Spinal cord (tissue), 10 donors: Measurements from ENCODE around the gene SNED1. TPM values are rescaled to one million over a fixed set of nuclear protein-coding genes. Genes with fewer than 3 reads are reported as not detected.
A peak's percentile ranks its signal among the peaks of the same experiment; 100 is the strongest.

ENCODE experiments used
- DNase-seq, 6 donors: peaks; one replicate each; pipeline versions ENCODE4 v3.0.0 to v3.0.0-alpha.2; 2013 to 2015; ENCODE audit warnings: low spot score in 6 of 6, low read depth in 4 of 6
- H3K27ac ChIP-seq: one replicate; pipeline ENCODE4 v1.5.1; 2013; ENCODE audit warnings: low read depth, low read length, control low read depth
- H3K27me3 ChIP-seq: one replicate; pipeline ENCODE4 v1.6.1; 2013; ENCODE audit warnings: low read length; ENCODE audit not compliant: control insufficient read depth, insufficient read depth
- H3K36me3 ChIP-seq: one replicate; pipeline ENCODE4 v1.6.1; 2013; ENCODE audit warnings: low read length; ENCODE audit not compliant: control insufficient read depth, insufficient read depth
- H3K4me1 ChIP-seq: one replicate; pipeline ENCODE4 v1.6.1; 2013; ENCODE audit warnings: low read length; ENCODE audit not compliant: control insufficient read depth, insufficient read depth
- H3K4me3 ChIP-seq: one replicate; pipeline ENCODE4 v1.5.1; 2013; ENCODE audit warnings: low read depth, low read length, control low read depth
- H3K9me3 ChIP-seq: one replicate; pipeline ENCODE4 v1.6.1; 2013; ENCODE audit warnings: low read length; ENCODE audit not compliant: control insufficient read depth, insufficient read depth
- WGBS: methylation state at CpG from one replicate; pipeline ENCODE4 v1.1.5; 2013; ENCODE audit warnings: missing lambda C conversion rate; ENCODE audit not compliant: insufficient coverage; 5-methylcytosine and 5-hydroxymethylcytosine counted together
- polyA plus RNA-seq, 2 donors: library from polyadenylated mRNA; unstranded; fragments of 120-200 nt; gene quantifications; one replicate each; pipeline ENCODE4 v1.2.1, GENCODE V29; 2013; ENCODE audit not compliant: insufficient read length in 2 of 2
- total RNA-seq, 2 donors: library from RNA; depleted of rRNA in 1 of 2; stranded (reverse); fragments of 120-200 nt in 1 of 2; fragments of >200 nt in 1 of 2; gene quantifications; one replicate each; pipeline versions ENCODE4 v1.2.3 to v1.2.4, GENCODE V29; 2013 to 2014
- donor health status: healthy.

Gene SNED1
- total and polyA plus RNA-seq, 4 donors, result 6.0 to 93.7 (median 26.7) TPM

- DNase-seq, result no peak
- 92% methylated on average over 6 of the region's 8 CpGs for WGBS
- peaks cover 13% of the 10 kb centered on the region for H3K27me3 ChIP-seq
- no peak overlapping the region for H3K27ac ChIP-seq
- H3K4me1 ChIP-seq, result no peaks in the 10 kb centered on the region
- H3K4me3 ChIP-seq, result no peak overlapping the region
- H3K36me3 ChIP-seq, result peaks cover 14% of the 10 kb centered on the region
- H3K9me3 ChIP-seq, result no peaks in the 10 kb centered on the region
These were observed 55.3 kb downstream of the SNED1 start for GRCh38 chr2:241053576-241054251.

- H3K9me3 ChIP-seq, result no peaks in the 10 kb centered on the region
- 67% methylated on average over 5 of the region's 6 CpGs for WGBS
- no peak overlapping the region for H3K27ac ChIP-seq
- H3K27me3 ChIP-seq, result peaks cover 3% of the 10 kb centered on the region
- H3K4me3 ChIP-seq, result no peak overlapping the region
- DNase-seq, result peak in 3 of 6 donors; percentile 7 to 59 (median 43)
- no peaks in the 10 kb centered on the region for H3K36me3 ChIP-seq
- peaks cover 15% of the 10 kb centered on the region for H3K4me1 ChIP-seq
These were observed 62.9 kb downstream of the SNED1 start for GRCh38 chr2:241061275-241061674.

GRCh38 chr2:241062389-241063092 lies 64.1 kb downstream of the SNED1 start:
- H3K27ac ChIP-seq, result no peak overlapping the region
- no peaks in the 10 kb centered on the region for H3K9me3 ChIP-seq
- H3K4me3 ChIP-seq, result no peak overlapping the region
- no peak for DNase-seq
- peaks cover 3% of the 10 kb centered on the region for H3K36me3 ChIP-seq
- H3K27me3 ChIP-seq, result peaks cover 3% of the 10 kb centered on the region
- H3K4me1 ChIP-seq, result peaks cover 15% of the 10 kb centered on the region
- WGBS, result 73% methylated on average over 15 of the region's 15 CpGs

- no peak for DNase-seq
- 66% methylated on average over 13 of the region's 13 CpGs for WGBS
- H3K36me3 ChIP-seq, result peaks cover 3% of the 10 kb centered on the region
These were observed 64.7 kb downstream of the SNED1 start for GRCh38 chr2:241063093-241063551.

GRCh38 chr2:241063587-241063986 lies 65.2 kb downstream of the SNED1 start:
- DNase-seq, result no peak
- H3K36me3 ChIP-seq, result peaks cover 3% of the 10 kb centered on the region
- H3K4me1 ChIP-seq, result peaks cover 15% of the 10 kb centered on the region
- H3K27me3 ChIP-seq, result peaks cover 3% of the 10 kb centered on the region
- H3K9me3 ChIP-seq, result no peaks in the 10 kb centered on the region
- WGBS, result 58% methylated on average over 6 of the region's 8 CpGs
- H3K27ac ChIP-seq, result no peak overlapping the region
- H3K4me3 ChIP-seq, result no peak overlapping the region

More at GRCh38 chr2:241063093-241063551, 64.7 kb downstream of the SNED1 start:
- Histone ChIP-seq H3K9me3 (no peaks in the 10 kb centered on the region), H3K27ac (no peak overlapping the region), H3K27me3 (peaks cover 3% of the 10 kb centered on the region), H3K4me3 (no peak overlapping the region), H3K4me1 (peaks cover 15% of the 10 kb centered on the region)

GRCh38 chr2:241064008-241064801 lies 65.8 kb downstream of the SNED1 start:
- no peak overlapping the region for H3K4me3 ChIP-seq
- H3K27ac ChIP-seq, result no peak overlapping the region
- H3K4me1 ChIP-seq, result peaks cover 15% of the 10 kb centered on the region
- peaks cover 3% of the 10 kb centered on the region for H3K27me3 ChIP-seq
- 47% methylated on average over 24 of the region's 32 CpGs for WGBS
- no peak for DNase-seq
- H3K9me3 ChIP-seq, result no peaks in the 10 kb centered on the region
- peaks cover 3% of the 10 kb centered on the region for H3K36me3 ChIP-seq

GRCh38 chr2:241064802-241065354 lies 66.5 kb downstream of the SNED1 start:
- Histone ChIP-seq H3K9me3 (no peaks in the 10 kb centered on the region), H3K4me3 (no peak overlapping the region), H3K27ac (no peak overlapping the region), H3K4me1 (peaks cover 15% of the 10 kb centered on the region), H3K27me3 (peaks cover 3% of the 10 kb centered on the region), H3K36me3 (peaks cover 3% of the 10 kb centered on the region)
- DNase-seq, result no peak
- 73% methylated on average over 16 of the region's 23 CpGs for WGBS

- Histone ChIP-seq H3K4me1 (peaks cover 15% of the 10 kb centered on the region), H3K27ac (no peak overlapping the region), H3K9me3 (no peaks in the 10 kb centered on the region), H3K36me3 (peaks cover 3% of the 10 kb centered on the region), H3K27me3 (peaks cover 3% of the 10 kb centered on the region), H3K4me3 (no peak overlapping the region)
- no peak for DNase-seq
- WGBS, result 75% methylated on average over 27 of the region's 27 CpGs
These were observed 67.0 kb downstream of the SNED1 start for GRCh38 chr2:241065355-241065803.

GRCh38 chr2:241066171-241066892 lies 67.9 kb downstream of the SNED1 start:
- Histone ChIP-seq H3K27me3 (peaks cover 3% of the 10 kb centered on the region), H3K4me1 (peaks cover 15% of the 10 kb centered on the region), H3K9me3 (no peaks in the 10 kb centered on the region), H3K27ac (no peak overlapping the region), H3K4me3 (no peak overlapping the region), H3K36me3 (peaks cover 7% of the 10 kb centered on the region)
- 94% methylated on average over 21 of the region's 21 CpGs for WGBS
- no peak for DNase-seq
